CD4-positive, alpha-beta T cell treated with Interleukin-6 for 4 hours (primary cell): Measurements from ENCODE around the gene KCNAB2.
A peak's percentile ranks its signal among the peaks of the same experiment; 100 is the strongest.
"Not testable (repeated sequence)": the region's sequence is repeated elsewhere in the genome, so short reads cannot be mapped to it uniquely, and the experiment has no call there.

ENCODE experiments used
- DNase-seq: peaks from one replicate; pipeline ENCODE4 v3.0.0-alpha.2; 2020; ENCODE audit warnings: mixed read lengths

KCNAB2 gene

GRCh38 chr1:6011161-6011945, 34.3 kb upstream of the KCNAB2 start:
- DNase-seq: no peak

GRCh38 chr1:6011946-6012258, 33.8 kb upstream of the KCNAB2 start:
- no peak for DNase-seq

GRCh38 chr1:6012529-6013318, 33.0 kb upstream of the KCNAB2 start:
- no peak for DNase-seq

GRCh38 chr1:6013491-6013890, 32.2 kb upstream of the KCNAB2 start:
- DNase-seq: no peak

GRCh38 chr1:6014130-6014999, 31.3 kb upstream of the KCNAB2 start:
- DNase-seq: no peak

- no peak for DNase-seq
These were observed 29.4 kb upstream of the KCNAB2 start for GRCh38 chr1:6016191-6016865.

- not testable (repeated sequence) for DNase-seq
These were observed 28.0 kb upstream of the KCNAB2 start for GRCh38 chr1:6017654-6018053.

- no peak for DNase-seq
These were observed 26.4 kb upstream of the KCNAB2 start for GRCh38 chr1:6019166-6019845.

- no peak for DNase-seq
These were observed 23.5 kb upstream of the KCNAB2 start for GRCh38 chr1:6022193-6022592.

GRCh38 chr1:6023346-6023745, 22.3 kb upstream of the KCNAB2 start:
- DNase-seq: no peak

- DNase-seq: no peak
These were observed 21.3 kb upstream of the KCNAB2 start for GRCh38 chr1:6024376-6024775.

- no peak for DNase-seq
These were observed 20.2 kb upstream of the KCNAB2 start for GRCh38 chr1:6025269-6026094.

- DNase-seq: peak; percentile 97
These were observed 19.4 kb upstream of the KCNAB2 start for GRCh38 chr1:6026095-6026809.

GRCh38 chr1:6027591-6027990, 18.1 kb upstream of the KCNAB2 start:
- no peak for DNase-seq

GRCh38 chr1:6028042-6028850, 17.4 kb upstream of the KCNAB2 start:
- peak; percentile 78 for DNase-seq

- no peak for DNase-seq
These were observed 16.3 kb upstream of the KCNAB2 start for GRCh38 chr1:6029351-6029750.

- no peak for DNase-seq
These were observed 15.6 kb upstream of the KCNAB2 start for GRCh38 chr1:6030132-6030531.

GRCh38 chr1:6030547-6031261, 15.0 kb upstream of the KCNAB2 start:
- no peak for DNase-seq

- DNase-seq: no peak
These were observed 12.6 kb upstream of the KCNAB2 start for GRCh38 chr1:6033124-6033523.
